Esophagus muscularis mucosa (tissue), 4 donors: ENCODE data around the gene MYZAP. TPM values are rescaled to one million over a fixed set of nuclear protein-coding genes. Genes with fewer than 3 reads are reported as not detected.

ENCODE experiments used
- DNase-seq: peaks from one replicate; pipeline ENCODE4 v3.0.0-alpha.2; 2017; ENCODE audit errors: extremely low spot score
- H3K27ac ChIP-seq, 4 donors: fragments of 200-600 bp; sonication (generic); replicated peaks in 1 of 4; 1 replicate in 3 of 4; 2 replicates in 1 of 4; pipeline ENCODE4 v1.5.1; 2016 to 2019; ENCODE audit warnings: mild to moderate bottlenecking in 1 of 4
- H3K27me3 ChIP-seq, 4 donors: fragments of 200-600 bp; sonication (generic); one replicate each; pipeline versions ENCODE4 v1.5.1 to v1.6.0; 2016 to 2019
- H3K36me3 ChIP-seq, 4 donors: fragments of 200-600 bp; sonication (generic); one replicate each; pipeline ENCODE4 v1.5.1; 2016 to 2019
- H3K4me1 ChIP-seq, 4 donors: fragments of 200-600 bp; sonication (generic); one replicate each; pipeline ENCODE4 v1.5.1; 2016 to 2019
- H3K4me3 ChIP-seq, 4 donors: fragments of 200-600 bp; sonication (generic); 1 replicate in 2 of 4; 2 replicates in 2 of 4; pipeline ENCODE4 v1.5.1; 2016 to 2019; ENCODE audit warnings: mild to moderate bottlenecking in 4 of 4, moderate library complexity in 1 of 4
- H3K9me3 ChIP-seq, 4 donors: fragments of 200-600 bp; sonication (generic); 1 replicate in 3 of 4; 2 replicates in 1 of 4; pipeline ENCODE4 v1.5.1; 2016 to 2019
- EP300 ChIP-seq: sonication (generic); formaldehyde crosslinking; IDR thresholded peaks from one replicate; pipeline ENCODE4 v1.6.1; 2017; ENCODE audit warnings: antibody characterized with exemption
- POLR2A ChIP-seq: fragments of 450-650 bp; IDR thresholded peaks from one replicate; pipeline ENCODE4 v1.6.1; 2017; ENCODE audit warnings: antibody characterized with exemption, moderate library complexity, mild to moderate bottlenecking, low read depth
- POLR2AphosphoS5 ChIP-seq, 2 donors: sonication (generic); formaldehyde crosslinking; IDR thresholded peaks; one replicate each; pipeline ENCODE4 v1.6.1; 2017; ENCODE audit warnings: antibody characterized with exemption in 2 of 2
- WGBS: methylation state at CpG from one replicate; pipeline ENCODE4 v1.1.5; 2018; 5-methylcytosine and 5-hydroxymethylcytosine counted together
- intact Hi-C: fragments of 100-400 bp; cut with DNase I; formaldehyde crosslinking; loops from one replicate; pipeline ENCODE4 v1.15.1; 2023
- total RNA-seq, 4 donors: library from RNA; depleted of rRNA; stranded (reverse); fragments of >200 nt; gene quantifications; one replicate each; pipeline versions ENCODE4 v1.1.0 to v1.2.1, GENCODE V29; 2016
- TF ChIP-seq, protein P1 (sequence below), 3 experiments: fragments of 200-600 bp in 2 of 3; fragments of 450-650 bp in 1 of 3; sonication (generic) in 2 of 3; IDR thresholded peaks; one replicate each; pipeline ENCODE4 v1.5.1; 2017 to 2019; ENCODE audit warnings: antibody characterized with exemption in 3 of 3, mild to moderate bottlenecking in 2 of 3, moderate library complexity in 1 of 3

The MYZAP gene
- total RNA-seq, 4 donors from 2014 or later: 192 to 274 (median 234) TPM

DNA sequence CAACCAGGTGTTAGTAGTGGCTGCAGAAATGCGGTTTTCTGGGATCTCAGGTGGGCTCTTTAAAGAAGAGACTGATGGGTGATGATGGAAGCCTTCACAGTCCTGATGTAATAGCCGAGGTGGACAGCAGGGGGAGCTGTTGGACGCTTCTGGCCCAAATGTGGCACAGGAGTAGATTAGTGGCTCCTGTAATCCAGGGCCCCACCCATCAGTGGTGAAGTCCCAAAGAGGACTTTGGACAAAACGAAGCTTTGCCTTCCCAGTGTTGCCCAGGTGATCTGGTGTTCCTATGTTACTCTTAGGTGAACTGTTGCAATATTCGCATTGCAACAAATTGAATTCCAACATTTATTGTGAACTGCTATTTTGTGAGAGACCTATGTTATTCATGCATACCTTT is 31.8 kb upstream of the MYZAP start:
- peaks cover 16 to 36% (median 27%) of the 10 kb centered on the region in 4 donors for H3K4me1 ChIP-seq
- intact Hi-C loops: loop anchor here (2.0 to 5.0 kb wide), 3 partner anchors 53 to 512 kb away; no protein-coding TSS in a partner anchor
- no peak overlapping the region for H3K27ac ChIP-seq
- no peaks in the 10 kb centered on the region for H3K9me3 ChIP-seq
- no peaks in the 10 kb centered on the region for H3K27me3 ChIP-seq
- TF ChIP-seq, protein P1, sequence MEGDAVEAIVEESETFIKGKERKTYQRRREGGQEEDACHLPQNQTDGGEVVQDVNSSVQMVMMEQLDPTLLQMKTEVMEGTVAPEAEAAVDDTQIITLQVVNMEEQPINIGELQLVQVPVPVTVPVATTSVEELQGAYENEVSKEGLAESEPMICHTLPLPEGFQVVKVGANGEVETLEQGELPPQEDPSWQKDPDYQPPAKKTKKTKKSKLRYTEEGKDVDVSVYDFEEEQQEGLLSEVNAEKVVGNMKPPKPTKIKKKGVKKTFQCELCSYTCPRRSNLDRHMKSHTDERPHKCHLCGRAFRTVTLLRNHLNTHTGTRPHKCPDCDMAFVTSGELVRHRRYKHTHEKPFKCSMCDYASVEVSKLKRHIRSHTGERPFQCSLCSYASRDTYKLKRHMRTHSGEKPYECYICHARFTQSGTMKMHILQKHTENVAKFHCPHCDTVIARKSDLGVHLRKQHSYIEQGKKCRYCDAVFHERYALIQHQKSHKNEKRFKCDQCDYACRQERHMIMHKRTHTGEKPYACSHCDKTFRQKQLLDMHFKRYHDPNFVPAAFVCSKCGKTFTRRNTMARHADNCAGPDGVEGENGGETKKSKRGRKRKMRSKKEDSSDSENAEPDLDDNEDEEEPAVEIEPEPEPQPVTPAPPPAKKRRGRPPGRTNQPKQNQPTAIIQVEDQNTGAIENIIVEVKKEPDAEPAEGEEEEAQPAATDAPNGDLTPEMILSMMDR (IDR thresholded peaks at IDR 0.05): peak; percentile 89 to 91 (median 90)
- TF ChIP-seq POLR2A (no peak), EP300 (no peak), POLR2AphosphoS5 (IDR thresholded peaks at IDR 0.05) (peak in 1 of 2 donors; percentile 10)
- H3K36me3 ChIP-seq: no peaks in the 10 kb centered on the region
- H3K4me3 ChIP-seq: no peak overlapping the region
- 27% methylated on average over 5 of the region's 5 CpGs for WGBS
- no peak for DNase-seq

DNA sequence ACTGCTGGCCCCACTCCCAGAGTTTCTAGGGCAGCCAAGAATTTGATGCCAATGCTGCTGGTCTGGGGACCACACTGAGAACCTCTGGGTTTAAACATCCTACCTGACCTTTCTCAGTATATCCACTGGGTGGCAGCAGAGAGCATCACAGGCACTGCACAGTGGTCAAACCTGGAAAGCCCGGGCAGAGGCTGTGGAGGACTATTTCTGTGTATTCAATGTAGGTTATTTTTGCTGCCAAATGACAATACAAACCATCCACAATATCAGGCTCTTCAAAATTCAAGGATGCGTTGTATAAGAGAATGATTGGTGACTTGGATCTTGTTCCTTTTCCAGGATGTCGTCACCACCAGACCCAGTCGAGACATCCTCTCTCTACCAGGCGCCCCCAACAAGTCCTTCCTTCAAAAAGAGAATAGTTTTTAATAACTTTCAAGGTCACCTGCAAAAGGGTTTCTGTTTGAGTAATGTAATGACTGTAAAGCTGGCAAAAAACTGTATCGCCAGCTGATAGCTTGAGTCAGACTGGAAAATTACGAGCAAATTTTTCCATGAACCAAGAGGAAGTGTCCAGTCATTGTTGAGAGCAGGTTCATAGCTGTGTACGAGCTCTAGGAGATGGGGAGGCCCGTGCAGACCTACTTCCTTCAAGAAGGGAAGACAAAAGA is 30.5 kb upstream of the MYZAP start:
- 46% methylated on average over 8 of the region's 9 CpGs for WGBS
- DNase-seq: no peak
- Histone ChIP-seq H3K27ac (peak overlapping the region in 3 of 4 donors; percentile 53 to 63 (median 54)), H3K27me3 (no peaks in the 10 kb centered on the region), H3K4me3 (no peak overlapping the region), H3K9me3 (no peaks in the 10 kb centered on the region), H3K36me3 (no peaks in the 10 kb centered on the region), H3K4me1 (peaks cover 16 to 30% (median 21%) of the 10 kb centered on the region in 4 donors)
- intact Hi-C loops: loop anchor here (2.0 kb wide), 1 partner anchor 52 kb away; no protein-coding TSS in a partner anchor
- TF ChIP-seq POLR2AphosphoS5 (IDR thresholded peaks at IDR 0.05): peak; percentile 46 to 61
- no peak for TF ChIP-seq EP300
- TF ChIP-seq, protein P1 (IDR thresholded peaks at IDR 0.05): peak; percentile 90 to 96 (median 95)

DNA sequence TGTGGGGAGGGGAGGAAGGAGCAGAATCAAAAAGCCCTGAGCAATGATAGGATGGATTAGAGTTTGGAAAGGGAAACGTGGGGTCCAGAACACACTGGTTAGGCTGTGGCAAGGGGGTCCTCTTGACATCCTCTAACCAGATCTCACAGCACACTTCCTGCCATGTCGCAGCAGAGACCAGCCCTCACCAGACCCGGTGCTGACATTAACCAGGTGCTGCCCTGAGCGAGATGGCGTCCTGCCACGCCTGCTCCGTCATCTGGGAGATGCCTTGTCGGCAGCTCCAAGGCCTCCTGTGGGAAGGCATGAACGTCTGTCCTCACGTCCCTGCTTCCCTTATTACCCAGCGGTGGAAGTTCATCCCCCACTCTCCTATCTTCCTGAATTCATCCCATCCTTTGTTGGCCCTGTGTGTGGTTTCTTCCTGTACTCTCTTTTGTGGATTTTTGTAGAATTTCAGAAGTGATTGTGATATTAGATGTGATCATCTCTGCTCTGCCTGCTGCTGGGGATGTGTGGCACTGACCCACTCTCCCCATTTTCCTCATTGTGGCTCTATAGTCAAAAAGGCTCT is 29.4 kb upstream of the MYZAP start:
- no peaks in the 10 kb centered on the region for H3K36me3 ChIP-seq

DNA sequence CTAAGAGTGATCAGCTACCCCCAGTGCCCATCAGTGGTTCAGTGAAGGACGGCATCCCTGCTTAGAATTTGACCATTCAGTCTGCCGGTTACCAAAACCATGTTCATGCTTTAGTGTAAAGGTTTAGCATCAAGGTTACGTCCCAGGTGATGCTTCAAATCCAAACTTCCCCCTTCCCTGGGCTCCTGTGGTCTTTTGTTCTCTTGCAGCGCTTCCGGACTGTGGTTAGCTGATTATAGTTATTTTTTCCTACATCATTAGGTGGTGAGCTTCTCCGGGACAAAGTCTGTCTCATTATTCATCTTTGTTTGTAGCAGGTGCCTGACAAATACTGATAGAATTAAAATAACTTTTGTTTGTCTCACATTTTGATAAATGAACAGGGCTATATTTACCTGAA is 28.3 kb upstream of the MYZAP start:
- Histone ChIP-seq H3K27me3 (no peaks in the 10 kb centered on the region), H3K36me3 (no peaks in the 10 kb centered on the region), H3K9me3 (no peaks in the 10 kb centered on the region), H3K4me3 (no peak overlapping the region), H3K27ac (no peak overlapping the region), H3K4me1 (peaks cover 23 to 38% (median 29%) of the 10 kb centered on the region in 4 donors)
- no peak for DNase-seq
- TF ChIP-seq EP300 (no peak), POLR2AphosphoS5 (IDR thresholded peaks at IDR 0.05) (no peak), POLR2A (no peak)
- TF ChIP-seq, protein P1 (IDR thresholded peaks at IDR 0.05): no peak
- intact Hi-C loops: no loop called here
- WGBS: 72% methylated on average over 6 of the region's 6 CpGs

More for the DNA sequence above, 29.4 kb upstream of the MYZAP start:
- no peak for DNase-seq
- 65% methylated on average over 11 of the region's 11 CpGs for WGBS
- no peak overlapping the region for H3K4me3 ChIP-seq
- H3K4me1 ChIP-seq: peaks cover 20 to 38% (median 29%) of the 10 kb centered on the region in 4 donors
- no peaks in the 10 kb centered on the region for H3K27me3 ChIP-seq
- intact Hi-C loops: no loop called here
- peak overlapping the region in 3 of 4 donors; percentile 53 to 63 (median 54) for H3K27ac ChIP-seq
- H3K9me3 ChIP-seq: no peaks in the 10 kb centered on the region
- TF ChIP-seq POLR2AphosphoS5 (IDR thresholded peaks at IDR 0.05) (no peak), POLR2A (no peak), EP300 (no peak)
- TF ChIP-seq, protein P1 (IDR thresholded peaks at IDR 0.05): no peak
